ENCODE data around the gene PDE5A. TPM values are rescaled to one million over a fixed set of nuclear protein-coding genes. Genes with fewer than 3 reads are reported as not detected.
"Not testable (repeated sequence)": the region's sequence is repeated elsewhere in the genome, so short reads cannot be mapped to it uniquely, and the experiment has no call there.

PDE5A gene
- total RNA-seq, 1 experiment from 2014 or later, result 0.89 TPM

DNA sequence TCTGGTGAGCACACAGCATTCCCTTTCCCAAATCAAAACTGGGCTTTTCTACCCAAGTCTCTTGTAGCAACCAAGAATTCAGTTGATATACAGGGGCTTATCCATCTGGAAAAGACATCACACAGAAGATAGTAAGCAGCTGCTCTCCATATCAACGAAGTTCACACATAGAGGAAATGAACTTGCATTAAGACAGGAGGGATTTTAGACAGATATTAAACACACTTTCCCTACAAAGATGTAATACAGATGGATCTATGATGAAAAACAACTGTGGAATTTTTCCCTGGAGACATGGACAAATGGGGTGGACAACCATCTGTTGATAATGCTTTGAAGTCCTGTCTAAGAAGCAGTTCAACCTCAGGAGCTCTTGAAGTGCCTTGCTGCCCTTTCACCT is 9.8 kb upstream of the PDE5A start:
- CTCF ChIA-PET, result interaction anchor here (0.5 to 1.7 kb wide), 2 partner anchors 10 to 11 kb away, joined by 3 to 7 read pairs; partner anchors contain the start of gene PDE5A
- POLR2A ChIA-PET, result no interaction called here
- intact Hi-C loops (cut with micrococcal nuclease), result no loop called here
- no peaks in the 10 kb centered on the region for H3K27me3 Mint-ChIP-seq (ENCODE audit: insufficient read depth, unreplicated experiment)
- H3K4me1 Mint-ChIP-seq (ENCODE audit: insufficient read depth, unreplicated experiment), result no peaks in the 10 kb centered on the region
- no peak overlapping the region for H3K27ac Mint-ChIP-seq (ENCODE audit: low read depth, unreplicated experiment)
- BruUV-seq (replicated peaks), result no TSS peak
- H3K4me3 Mint-ChIP-seq (ENCODE audit: unreplicated experiment), result no peak overlapping the region
- TF ChIP-seq, protein P1, sequence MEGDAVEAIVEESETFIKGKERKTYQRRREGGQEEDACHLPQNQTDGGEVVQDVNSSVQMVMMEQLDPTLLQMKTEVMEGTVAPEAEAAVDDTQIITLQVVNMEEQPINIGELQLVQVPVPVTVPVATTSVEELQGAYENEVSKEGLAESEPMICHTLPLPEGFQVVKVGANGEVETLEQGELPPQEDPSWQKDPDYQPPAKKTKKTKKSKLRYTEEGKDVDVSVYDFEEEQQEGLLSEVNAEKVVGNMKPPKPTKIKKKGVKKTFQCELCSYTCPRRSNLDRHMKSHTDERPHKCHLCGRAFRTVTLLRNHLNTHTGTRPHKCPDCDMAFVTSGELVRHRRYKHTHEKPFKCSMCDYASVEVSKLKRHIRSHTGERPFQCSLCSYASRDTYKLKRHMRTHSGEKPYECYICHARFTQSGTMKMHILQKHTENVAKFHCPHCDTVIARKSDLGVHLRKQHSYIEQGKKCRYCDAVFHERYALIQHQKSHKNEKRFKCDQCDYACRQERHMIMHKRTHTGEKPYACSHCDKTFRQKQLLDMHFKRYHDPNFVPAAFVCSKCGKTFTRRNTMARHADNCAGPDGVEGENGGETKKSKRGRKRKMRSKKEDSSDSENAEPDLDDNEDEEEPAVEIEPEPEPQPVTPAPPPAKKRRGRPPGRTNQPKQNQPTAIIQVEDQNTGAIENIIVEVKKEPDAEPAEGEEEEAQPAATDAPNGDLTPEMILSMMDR (IDR thresholded peaks at IDR 0.05; ENCODE audit: unreplicated experiment), result no peak
- no peak for DNase-seq (ENCODE audit: unreplicated experiment)
- H3K9me3 Mint-ChIP-seq (ENCODE audit: unreplicated experiment), result no peaks in the 10 kb centered on the region
- H3K36me3 Mint-ChIP-seq (ENCODE audit: insufficient read depth, unreplicated experiment), result no peaks in the 10 kb centered on the region

DNA sequence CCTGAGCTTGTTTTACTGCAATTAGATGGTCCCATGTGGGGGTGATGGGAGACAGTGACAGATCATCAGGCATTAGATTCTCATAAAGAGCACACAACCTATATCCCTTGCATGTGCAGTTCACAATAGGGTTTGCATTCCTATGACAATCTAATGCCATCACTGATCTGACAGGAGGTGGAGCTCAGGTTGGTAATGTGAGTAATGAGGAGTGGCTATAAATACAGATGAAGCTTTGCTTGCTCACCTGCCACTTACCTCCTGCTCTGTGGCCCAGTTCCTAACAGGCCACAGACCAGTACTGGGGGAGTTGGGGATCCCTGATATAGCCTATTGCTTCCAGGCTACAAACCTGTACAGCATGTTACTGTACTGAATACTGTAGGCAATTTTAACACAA is 8.2 kb upstream of the PDE5A start:
- BruUV-seq (replicated peaks); H3K27ac Mint-ChIP-seq (ENCODE audit: low read depth, unreplicated experiment); H3K4me1 Mint-ChIP-seq (ENCODE audit: insufficient read depth, unreplicated experiment); H3K27me3 Mint-ChIP-seq (ENCODE audit: insufficient read depth, unreplicated experiment); H3K36me3 Mint-ChIP-seq (ENCODE audit: insufficient read depth, unreplicated experiment); DNase-seq (ENCODE audit: unreplicated experiment); H3K9me3 Mint-ChIP-seq (ENCODE audit: unreplicated experiment); H3K4me3 Mint-ChIP-seq (ENCODE audit: unreplicated experiment); intact Hi-C loops (cut with micrococcal nuclease); POLR2A ChIA-PET: not testable (repeated sequence)
- CTCF ChIA-PET, result interaction anchor here (0.6 to 1.7 kb wide), 4 partner anchors 8 to 148 kb away, joined by 3 to 6 read pairs (median 4); partner anchors contain the start of gene PDE5A

DNA sequence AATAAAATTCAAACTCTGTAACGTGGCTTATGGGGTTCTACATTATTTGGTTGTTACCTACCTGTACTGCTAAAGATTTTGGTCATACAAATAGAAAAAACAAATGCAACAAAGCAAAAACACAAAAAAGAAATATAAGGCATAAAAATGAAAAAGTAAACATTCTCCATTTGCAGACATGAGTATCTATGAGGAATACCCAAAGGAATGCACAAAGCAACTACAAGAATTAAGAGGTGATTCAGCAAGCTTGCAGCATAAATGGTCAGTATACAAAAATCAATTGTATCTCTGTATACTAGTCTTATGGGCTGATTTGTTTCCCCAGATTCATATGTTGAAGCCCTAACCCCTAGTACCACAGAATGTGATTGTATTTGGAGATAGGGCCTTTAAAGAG is 3.6 kb upstream of the PDE5A start:
- H3K27ac Mint-ChIP-seq (ENCODE audit: low read depth, unreplicated experiment), result no peak overlapping the region
- ChIA-PET POLR2A (no interaction called here), CTCF (interaction anchor here (1.8 kb wide), 1 partner anchor 154 kb away, joined by 4 read pairs; no protein-coding TSS in a partner anchor)
- no peak overlapping the region for H3K4me3 Mint-ChIP-seq (ENCODE audit: unreplicated experiment)
- intact Hi-C loops (cut with micrococcal nuclease), result no loop called here
- no TSS peak for BruUV-seq (replicated peaks)
- H3K4me1 Mint-ChIP-seq (ENCODE audit: insufficient read depth, unreplicated experiment), result peaks cover 15% of the 10 kb centered on the region
- TF ChIP-seq, protein P1 (IDR thresholded peaks at IDR 0.05; ENCODE audit: unreplicated experiment), result no peak
- no peaks in the 10 kb centered on the region for H3K9me3 Mint-ChIP-seq (ENCODE audit: unreplicated experiment)
- H3K36me3 Mint-ChIP-seq (ENCODE audit: insufficient read depth, unreplicated experiment), result no peaks in the 10 kb centered on the region
- no peak for DNase-seq (ENCODE audit: unreplicated experiment)
- H3K27me3 Mint-ChIP-seq (ENCODE audit: insufficient read depth, unreplicated experiment), result no peaks in the 10 kb centered on the region

DNA sequence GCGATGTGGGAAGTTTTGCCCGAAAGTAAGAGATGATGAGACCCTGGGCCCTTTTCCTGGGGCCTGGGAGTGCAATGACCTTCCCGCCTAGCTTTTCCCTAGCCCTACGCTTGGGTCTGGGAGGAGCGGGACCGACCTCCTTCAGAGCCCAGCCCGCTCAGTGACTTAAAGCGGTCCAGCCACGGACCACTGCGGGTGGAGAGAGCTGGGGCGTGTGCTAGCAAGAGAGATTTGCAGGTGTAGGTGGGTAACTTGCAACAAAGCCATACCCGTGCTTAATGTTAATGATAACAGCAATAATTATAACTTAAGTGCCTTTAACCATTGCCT is 503 bp upstream of the PDE5A start:
- ChIA-PET CTCF (interaction anchor here (0.6 to 3.6 kb wide), 48 partner anchors 8 to 1205 kb away, joined by 3 to 121 read pairs (median 4); no protein-coding TSS in a partner anchor), POLR2A (interaction anchor here (0.7 to 2.7 kb wide), 6 partner anchors 71 to 432 kb away, joined by 3 to 8 read pairs (median 4); no protein-coding TSS in a partner anchor)
- H3K27ac Mint-ChIP-seq (ENCODE audit: low read depth, unreplicated experiment), result peak overlapping the region; percentile 61
- H3K36me3 Mint-ChIP-seq (ENCODE audit: insufficient read depth, unreplicated experiment), result no peaks in the 10 kb centered on the region
- peak overlapping the region; percentile 96 for H3K4me3 Mint-ChIP-seq (ENCODE audit: unreplicated experiment)
- intact Hi-C loops (cut with micrococcal nuclease), result loop anchor here (1.0 kb wide), 2 partner anchors 157 to 421 kb away; no protein-coding TSS in a partner anchor
- H3K27me3 Mint-ChIP-seq (ENCODE audit: insufficient read depth, unreplicated experiment), result no peaks in the 10 kb centered on the region
- no peak for DNase-seq (ENCODE audit: unreplicated experiment)
- TF ChIP-seq, protein P1 (IDR thresholded peaks at IDR 0.05; ENCODE audit: unreplicated experiment), result no peak
- no TSS peak for BruUV-seq (replicated peaks)
- peaks cover 15% of the 10 kb centered on the region for H3K4me1 Mint-ChIP-seq (ENCODE audit: insufficient read depth, unreplicated experiment)
- H3K9me3 Mint-ChIP-seq (ENCODE audit: unreplicated experiment), result no peaks in the 10 kb centered on the region
